Osteoblast (primary cell): ENCODE measurements around the gene PHAF1. TPM values are rescaled to one million over a fixed set of nuclear protein-coding genes. Genes with fewer than 3 reads are reported as not detected.

ENCODE experiments used
- DNase-seq: peaks from one replicate; pipeline ENCODE4 v3.0.0; 2011; ENCODE audit warnings: low spot score, mixed read lengths; ENCODE audit not compliant: insufficient read length; ENCODE audit errors: missing footprints
- H2AFZ ChIP-seq: 2 replicates; pipeline ENCODE4 v1.6.0; 2011; ENCODE audit warnings: mild to moderate bottlenecking, low read length
- H3K27ac ChIP-seq: 2 replicates; pipeline ENCODE4 v1.5.1; 2011; ENCODE audit warnings: mild to moderate bottlenecking, low read depth, low read length, moderate library complexity
- H3K27me3 ChIP-seq: 2 replicates; pipeline ENCODE4 v1.6.0; 2012; ENCODE audit warnings: mild to moderate bottlenecking, control low read depth, inconsistent platforms, low read length, moderate library complexity; ENCODE audit not compliant: insufficient read depth
- H3K36me3 ChIP-seq: 2 replicates; pipeline ENCODE4 v1.5.1; 2011; ENCODE audit warnings: mild to moderate bottlenecking, low read length, control low read depth, moderate library complexity; ENCODE audit not compliant: insufficient read depth
- H3K4me1 ChIP-seq: 2 replicates; pipeline ENCODE4 v1.5.1; 2011; ENCODE audit warnings: mild to moderate bottlenecking, low read length, control low read depth, moderate library complexity; ENCODE audit not compliant: insufficient read depth
- H3K4me2 ChIP-seq: 2 replicates; pipeline ENCODE4 v1.6.0; 2011; ENCODE audit warnings: mild to moderate bottlenecking, low read length; ENCODE audit not compliant: insufficient read depth
- H3K4me3 ChIP-seq: fragments of 200-600 bp; sonication (generic); 3 replicates; pipeline ENCODE4 v1.5.1; 2012; ENCODE audit warnings: mild to moderate bottlenecking, low read length, inconsistent platforms; ENCODE audit not compliant: insufficient read depth
- H3K79me2 ChIP-seq: 2 replicates; pipeline ENCODE4 v1.6.0; 2012; ENCODE audit warnings: mild to moderate bottlenecking, low read length, control low read depth, inconsistent platforms; ENCODE audit not compliant: insufficient read depth
- H3K9me3 ChIP-seq: 2 replicates; pipeline ENCODE4 v1.5.1; 2011; ENCODE audit warnings: low read depth, low read length, control low read depth
- H4K20me1 ChIP-seq: 2 replicates; pipeline ENCODE4 v1.6.0; 2012; ENCODE audit warnings: mild to moderate bottlenecking, low read length, control low read depth; ENCODE audit not compliant: insufficient read depth
- CTCF ChIP-seq: IDR thresholded peaks from 2 replicates; pipeline ENCODE4 v1.5.1; 2011; ENCODE audit warnings: mild to moderate bottlenecking, low read depth, low read length, moderate library complexity; ENCODE audit errors: extremely low read depth
- total RNA-seq: library from RNA; depleted of rRNA; stranded (reverse); fragments of >200 nt; gene quantifications from 2 replicates; pipeline ENCODE4 v1.2.3, GENCODE V29; 2012

PHAF1 gene
- total RNA-seq, result 13.8 and 17.1 TPM in 2 replicates

DNA sequence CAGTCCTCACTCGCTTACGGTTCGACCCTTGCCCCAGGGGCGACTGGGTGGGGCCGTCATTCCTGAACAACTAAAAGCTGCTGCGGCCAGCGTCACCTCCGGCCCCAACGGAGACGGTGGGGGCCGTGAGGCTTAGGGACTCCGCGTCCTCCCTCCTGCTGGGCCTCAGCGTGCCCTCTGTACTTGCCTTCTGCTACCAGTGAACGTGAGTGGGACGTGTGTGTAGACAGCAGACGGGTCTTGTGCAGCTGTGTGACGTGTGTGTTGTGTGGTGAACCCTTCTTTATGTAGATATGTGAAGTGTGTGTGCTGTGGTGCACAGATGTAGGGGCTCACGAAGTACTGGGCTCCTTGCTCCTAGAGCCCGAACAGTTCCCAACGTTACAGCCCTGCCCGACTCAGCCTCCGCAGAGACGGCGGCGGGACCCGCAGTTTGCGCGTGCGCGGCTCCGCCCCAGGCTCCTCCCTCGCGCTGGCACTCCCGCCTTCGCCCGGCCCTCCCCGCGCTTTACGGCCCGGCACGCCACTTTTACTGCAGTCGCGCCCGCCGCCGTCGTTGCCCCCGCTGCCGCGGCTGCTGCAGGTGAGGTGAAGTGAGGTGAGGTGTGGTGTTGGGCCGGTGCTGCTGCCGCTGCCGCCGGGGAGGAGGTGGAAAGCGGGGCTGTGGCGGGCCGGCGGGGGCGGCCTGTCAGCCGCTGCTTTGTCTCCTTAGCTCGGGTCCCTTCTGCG, at the start of gene PHAF1:
TSS of gene PHAF1 (plus strand) at position 535 of the 729 bp plus-strand sequence. CDS start 235 bp downstream, outside the sequence.
- H3K9me3 ChIP-seq, result no peaks in the 10 kb centered on the region
- H3K36me3 ChIP-seq, result peaks cover 5% of the 10 kb centered on the region
- peaks cover 17% of the 10 kb centered on the region for H3K4me1 ChIP-seq
- peaks cover 45% of the 10 kb centered on the region for H3K79me2 ChIP-seq
- peak within 1 kb of the TSS; percentile 85 for H3K4me2 ChIP-seq
- peak; percentile 99 for DNase-seq
- TF ChIP-seq CTCF, result no peak
- H3K27ac ChIP-seq, result peak within 1 kb of the TSS; percentile 70
- no peaks in the 10 kb centered on the region for H3K27me3 ChIP-seq
- no peaks in the 10 kb centered on the region for H4K20me1 ChIP-seq
- peak within 1 kb of the TSS; percentile 93 for H3K4me3 ChIP-seq
- peak within 1 kb of the TSS; percentile 87 for H2AFZ ChIP-seq

DNA sequence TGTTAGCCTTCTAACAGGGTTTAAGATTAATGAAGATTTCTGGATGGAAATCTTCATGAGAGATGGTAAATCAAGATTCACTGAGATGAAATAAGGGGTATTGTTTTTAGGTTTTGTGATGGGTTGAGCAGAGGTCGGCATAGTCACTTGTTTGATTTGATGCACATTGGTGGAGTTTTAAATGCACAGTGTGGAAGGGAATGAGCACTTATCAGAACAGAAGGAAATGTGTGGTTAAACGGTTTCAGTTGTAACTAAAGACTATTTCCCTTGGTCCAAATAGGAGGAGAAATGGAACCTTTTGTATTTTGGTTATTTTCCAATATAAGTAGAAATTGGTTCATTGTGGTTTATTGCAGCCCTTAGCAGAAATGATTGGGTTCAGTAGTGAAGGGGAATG, 46.7 kb upstream of the PHAF1 start:
- Histone ChIP-seq H3K79me2 (peaks cover 93% of the 10 kb centered on the region), H4K20me1 (no peaks in the 10 kb centered on the region), H3K27ac (no peak overlapping the region), H3K9me3 (no peaks in the 10 kb centered on the region), H3K36me3 (peaks cover 15% of the 10 kb centered on the region), H2AFZ (no peak overlapping the region), H3K4me3 (no peak overlapping the region), H3K4me1 (no peaks in the 10 kb centered on the region), H3K4me2 (no peak overlapping the region), H3K27me3 (no peaks in the 10 kb centered on the region)
- TF ChIP-seq CTCF, result no peak
- no peak for DNase-seq

GRCh38 chr16:67068212-67068753, 41.5 kb upstream of the PHAF1 start:
- no peaks in the 10 kb centered on the region for H4K20me1 ChIP-seq
- TF ChIP-seq CTCF, result no peak
- peaks cover 32% of the 10 kb centered on the region for H3K36me3 ChIP-seq
- no peaks in the 10 kb centered on the region for H3K27me3 ChIP-seq
- peaks cover 68% of the 10 kb centered on the region for H3K79me2 ChIP-seq
- H3K9me3 ChIP-seq, result no peaks in the 10 kb centered on the region
- no peak for DNase-seq
- H3K4me2 ChIP-seq, result no peak overlapping the region
- no peak overlapping the region for H3K27ac ChIP-seq
- H2AFZ ChIP-seq, result no peak overlapping the region
- H3K4me3 ChIP-seq, result no peak overlapping the region
- no peaks in the 10 kb centered on the region for H3K4me1 ChIP-seq

- Histone ChIP-seq H3K4me3 (no peak overlapping the region), H3K36me3 (peaks cover 45% of the 10 kb centered on the region), H4K20me1 (no peaks in the 10 kb centered on the region), H3K9me3 (no peaks in the 10 kb centered on the region), H3K4me2 (no peak overlapping the region), H3K27ac (peak overlapping the region; percentile 47), H2AFZ (peak overlapping the region; percentile 14), H3K79me2 (peaks cover 48% of the 10 kb centered on the region), H3K4me1 (no peaks in the 10 kb centered on the region), H3K27me3 (no peaks in the 10 kb centered on the region)
- DNase-seq, result peak; percentile 15
- TF ChIP-seq CTCF, result no peak
These were observed 38.2 kb upstream of the PHAF1 start for GRCh38 chr16:67071476-67072048.
